Measurements from ENCODE around the gene DNAI4. TPM values are rescaled to one million over a fixed set of nuclear protein-coding genes. Genes with fewer than 3 reads are reported as not detected.

The DNAI4 gene
- total and polyA plus RNA-seq, 9 of the 15 experiments (the other 6 are each of a cell fraction or from before 2014, with no cell fraction given), result 0.57 to 4.8 (median 2.6) TPM; not detected in 1

GRCh38 chr1:66929999-66930822 is 5.6 kb upstream of the DNAI4 start (continued):
- TF ChIP-seq WHSC1 (IDR thresholded peaks at IDR 0.05; ENCODE audit: low read length), result no peak
- TF ChIP-seq ZNF740 (CRISPR knock-in tag; IDR thresholded peaks at IDR 0.05), result no peak; the same call in 1 of the 2 replicates
- TF ChIP-seq ZNF740 (tag; IDR thresholded peaks at IDR 0.05), result no peak
- no peak for TF ChIP-seq ETS2 (tag; IDR thresholded peaks at IDR 0.05; ENCODE audit: borderline replicate concordance, poor library complexity, severe bottlenecking)
- TF ChIP-seq ZNF253 (CRISPR knock-in tag; conservative IDR thresholded peaks at IDR 0.05), result no peak; the same call in 1 of the 2 replicates
- TF ChIP-seq ILK (tag; IDR thresholded peaks at IDR 0.05; ENCODE audit: borderline replicate concordance, low read depth), result no peak
- TF ChIP-seq ELK3 (CRISPR knock-in tag; IDR thresholded peaks at IDR 0.05), result no peak
- no peak for TF ChIP-seq NCOA4 (IDR thresholded peaks at IDR 0.05; ENCODE audit: partially characterized antibody)
- 0 out of 2 replicates have a peak, but pooled peaks have one; percentile 10 for TF ChIP-seq NR4A1 (CRISPR knock-in tag; IDR thresholded peaks at IDR 0.05)
- TF ChIP-seq NR4A1 (tag; IDR thresholded peaks at IDR 0.05), result peak; percentile 88
- TF ChIP-seq EP300 (IDR thresholded peaks at IDR 0.05; ENCODE audit: low read length), result no peak
- peak; percentile 36 to 55 for TF ChIP-seq E2F6 (IDR thresholded peaks at IDR 0.05; ENCODE audit: borderline replicate concordance in 1 of 2, extremely low read depth in 1 of 2, insufficient read depth in 1 of 2, insufficient read length in 1 of 2, low read depth in 1 of 2, low read length in 1 of 2, poor library complexity in 1 of 2, severe bottlenecking in 1 of 2)
- TF ChIP-seq ZNF165 (CRISPR knock-in tag; IDR thresholded peaks at IDR 0.05; ENCODE audit: borderline replicate concordance), result no peak
- no peak for TF ChIP-seq ZNF282 (CRISPR knock-in tag; IDR thresholded peaks at IDR 0.05)
- TF ChIP-seq TRIM24 (IDR thresholded peaks at IDR 0.05), result 0 out of 4 replicates have a peak, but pooled peaks of 1 of the 2 experiments have one; percentile 14
- TF ChIP-seq ZBTB5 (IDR thresholded peaks at IDR 0.05), result no peak
- TF ChIP-seq CREB1 (IDR thresholded peaks at IDR 0.05), result peak; percentile 40
- TF ChIP-seq CREB1 (CRISPR knock-in tag; IDR thresholded peaks at IDR 0.05), result peak; percentile 71
- TF ChIP-seq HSF4 (CRISPR knock-in tag; IDR thresholded peaks at IDR 0.05; ENCODE audit: borderline replicate concordance), result no peak
- peak; percentile 59; the same call in 1 of the 2 replicates for TF ChIP-seq ESRRA (IDR thresholded peaks at IDR 0.05; ENCODE audit: borderline replicate concordance, low read depth)
- peak; percentile 75 for TF ChIP-seq U2AF1 (optimal IDR thresholded peaks at IDR 0.05; ENCODE audit: low read depth, low read length)
- no peak for TF ChIP-seq ARHGAP35 (IDR thresholded peaks at IDR 0.05; ENCODE audit: partially characterized antibody)
